Measurements from ENCODE around the gene BTBD8. TPM values are rescaled to one million over a fixed set of nuclear protein-coding genes. Genes with fewer than 3 reads are reported as not detected.

BTBD8 gene
- total RNA-seq, 1 experiment from 2014 or later, result 3.9 TPM

GRCh38 chr1:92079441-92079840, 704 bp upstream of the BTBD8 start:
- Histone ChIP-seq H3K4me2 (ENCODE audit: low read length) (peak overlapping the region; percentile 72), H3K4me1 (ENCODE audit: insufficient read depth, low read length) (no peaks in the 10 kb centered on the region), H3K27ac (ENCODE audit: low read length) (no peak overlapping the region), H3K9me2 (replicated peaks; ENCODE audit: low read length) (no peaks in the 10 kb centered on the region), H3K27me3 (ENCODE audit: low read length) (no peaks in the 10 kb centered on the region), H3K36me3 (ENCODE audit: low read depth, low read length) (no peaks in the 10 kb centered on the region), H3F3A (ENCODE audit: low read length, unreplicated experiment) (no peaks in the 10 kb centered on the region), H3K9me3 (ENCODE audit: low read length) (no peaks in the 10 kb centered on the region), H4K20me1 (ENCODE audit: low read length) (no peaks in the 10 kb centered on the region), H3K79me2 (ENCODE audit: low read length) (no peaks in the 10 kb centered on the region), H3K4me3 (ENCODE audit: low read length) (peak overlapping the region; percentile 80), H3K9ac (ENCODE audit: low read length) (no peak overlapping the region), H2AFZ (ENCODE audit: low read length) (peak overlapping the region; percentile 82)
- intact Hi-C loops (cut with micrococcal nuclease), result no loop called here
- no peak for TF ChIP-seq EZH2 (IDR thresholded peaks at IDR 0.05; ENCODE audit: low read length, unreplicated experiment)
- TF ChIP-seq EZH2phosphoT487 (IDR thresholded peaks at IDR 0.05; ENCODE audit: borderline replicate concordance, low read length), result no peak
- TF ChIP-seq, protein P1, sequence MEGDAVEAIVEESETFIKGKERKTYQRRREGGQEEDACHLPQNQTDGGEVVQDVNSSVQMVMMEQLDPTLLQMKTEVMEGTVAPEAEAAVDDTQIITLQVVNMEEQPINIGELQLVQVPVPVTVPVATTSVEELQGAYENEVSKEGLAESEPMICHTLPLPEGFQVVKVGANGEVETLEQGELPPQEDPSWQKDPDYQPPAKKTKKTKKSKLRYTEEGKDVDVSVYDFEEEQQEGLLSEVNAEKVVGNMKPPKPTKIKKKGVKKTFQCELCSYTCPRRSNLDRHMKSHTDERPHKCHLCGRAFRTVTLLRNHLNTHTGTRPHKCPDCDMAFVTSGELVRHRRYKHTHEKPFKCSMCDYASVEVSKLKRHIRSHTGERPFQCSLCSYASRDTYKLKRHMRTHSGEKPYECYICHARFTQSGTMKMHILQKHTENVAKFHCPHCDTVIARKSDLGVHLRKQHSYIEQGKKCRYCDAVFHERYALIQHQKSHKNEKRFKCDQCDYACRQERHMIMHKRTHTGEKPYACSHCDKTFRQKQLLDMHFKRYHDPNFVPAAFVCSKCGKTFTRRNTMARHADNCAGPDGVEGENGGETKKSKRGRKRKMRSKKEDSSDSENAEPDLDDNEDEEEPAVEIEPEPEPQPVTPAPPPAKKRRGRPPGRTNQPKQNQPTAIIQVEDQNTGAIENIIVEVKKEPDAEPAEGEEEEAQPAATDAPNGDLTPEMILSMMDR (conservative IDR thresholded peaks at IDR 0.05; ENCODE audit: low read depth, low read length), result no peak
- POLR2A ChIA-PET (ENCODE audit: unreplicated experiment), result no interaction called here
- CTCF ChIA-PET, result no interaction called here
- BruUV-seq (replicated peaks), result no TSS peak
- ATAC-seq, result no peak
- DNase-seq, result no peak

DNA sequence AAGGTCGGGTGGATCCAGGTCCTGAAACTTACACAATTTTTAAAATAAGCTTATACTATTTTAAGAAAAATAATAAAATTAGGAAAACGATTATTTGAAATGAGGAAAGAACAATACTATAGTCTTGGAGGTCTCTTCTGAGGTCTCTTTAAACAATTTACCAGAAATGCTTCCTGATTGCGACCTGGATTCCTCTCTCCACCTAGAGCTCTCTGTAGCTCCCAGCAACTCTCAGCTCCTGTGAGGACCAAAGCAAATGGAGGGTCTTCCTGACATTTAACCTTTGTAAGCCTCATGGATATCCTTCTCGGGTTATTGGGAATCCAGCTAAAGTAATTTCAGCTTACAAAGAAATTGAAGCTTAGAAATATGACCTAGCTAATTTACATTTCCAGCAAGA, 886 bp downstream of the BTBD8 start:
- H3K27ac ChIP-seq (ENCODE audit: low read length), result no peak overlapping the region
- CTCF ChIA-PET, result interaction anchor here (1.4 kb wide), 1 partner anchor 210 kb away, joined by 4 read pairs; no protein-coding TSS in a partner anchor
- no peaks in the 10 kb centered on the region for H3K27me3 ChIP-seq (ENCODE audit: low read length)
- POLR2A ChIA-PET (ENCODE audit: unreplicated experiment), result interaction anchor here (0.6 kb wide), 1 partner anchor 737 kb away, joined by 3 read pairs; no protein-coding TSS in a partner anchor
- H3K79me2 ChIP-seq (ENCODE audit: low read length), result no peaks in the 10 kb centered on the region
- H2AFZ ChIP-seq (ENCODE audit: low read length), result peak overlapping the region; percentile 82
- peak overlapping the region; percentile 72 for H3K4me2 ChIP-seq (ENCODE audit: low read length)
- H3K36me3 ChIP-seq (ENCODE audit: low read depth, low read length), result no peaks in the 10 kb centered on the region
- no peaks in the 10 kb centered on the region for H3F3A ChIP-seq (ENCODE audit: low read length, unreplicated experiment)
- no peaks in the 10 kb centered on the region for H3K9me3 ChIP-seq (ENCODE audit: low read length)
- intact Hi-C loops (cut with micrococcal nuclease), result loop anchor here (5.0 kb wide), 1 partner anchor 49 kb away; no protein-coding TSS in a partner anchor
- peak overlapping the region; percentile 65 for H3K9ac ChIP-seq (ENCODE audit: low read length)
- no TSS peak for BruUV-seq (replicated peaks)
- no peaks in the 10 kb centered on the region for H3K4me1 ChIP-seq (ENCODE audit: insufficient read depth, low read length)
- H3K4me3 ChIP-seq (ENCODE audit: low read length), result peak overlapping the region; percentile 80
- DNase-seq (no peak), ATAC-seq (no peak)
- H4K20me1 ChIP-seq (ENCODE audit: low read length), result no peaks in the 10 kb centered on the region
- H3K9me2 ChIP-seq (replicated peaks; ENCODE audit: low read length), result no peaks in the 10 kb centered on the region
- TF ChIP-seq EZH2phosphoT487 (IDR thresholded peaks at IDR 0.05; ENCODE audit: borderline replicate concordance, low read length) (no peak), EZH2 (IDR thresholded peaks at IDR 0.05; ENCODE audit: low read length, unreplicated experiment) (no peak)
- TF ChIP-seq, protein P1 (conservative IDR thresholded peaks at IDR 0.05; ENCODE audit: low read depth, low read length), result no peak

DNA sequence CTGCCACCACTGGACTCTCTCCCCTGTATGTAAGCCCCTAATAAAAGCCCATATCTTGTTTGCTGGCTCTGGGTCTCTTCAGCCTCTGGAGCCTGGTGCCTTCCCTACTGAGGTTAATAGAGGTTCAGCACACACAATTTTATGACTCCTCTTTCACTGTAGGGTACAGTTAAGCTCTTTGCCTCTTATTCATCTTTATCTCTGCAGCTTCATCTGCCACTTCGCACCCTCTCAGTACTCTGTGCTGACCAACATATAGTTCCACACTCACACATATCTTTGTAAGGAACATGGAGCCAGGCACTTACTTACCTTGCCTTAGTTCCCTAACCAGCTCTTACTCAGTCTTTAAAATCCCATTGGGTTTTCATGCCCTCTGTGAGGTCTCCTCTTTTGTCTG, 4.5 kb downstream of the BTBD8 start:
- POLR2A ChIA-PET (ENCODE audit: unreplicated experiment), result no interaction called here
- no peak for ATAC-seq
- Histone ChIP-seq H3K4me3 (ENCODE audit: low read length) (no peak overlapping the region), H4K20me1 (ENCODE audit: low read length) (no peaks in the 10 kb centered on the region), H3F3A (ENCODE audit: low read length, unreplicated experiment) (no peaks in the 10 kb centered on the region), H2AFZ (ENCODE audit: low read length) (no peak overlapping the region), H3K27ac (ENCODE audit: low read length) (no peak overlapping the region), H3K9me3 (ENCODE audit: low read length) (no peaks in the 10 kb centered on the region), H3K27me3 (ENCODE audit: low read length) (no peaks in the 10 kb centered on the region), H3K36me3 (ENCODE audit: low read depth, low read length) (no peaks in the 10 kb centered on the region), H3K4me1 (ENCODE audit: insufficient read depth, low read length) (no peaks in the 10 kb centered on the region), H3K4me2 (ENCODE audit: low read length) (no peak overlapping the region), H3K9me2 (replicated peaks; ENCODE audit: low read length) (no peaks in the 10 kb centered on the region), H3K9ac (ENCODE audit: low read length) (no peak overlapping the region), H3K79me2 (ENCODE audit: low read length) (no peaks in the 10 kb centered on the region)
- TF ChIP-seq, protein P1 (conservative IDR thresholded peaks at IDR 0.05; ENCODE audit: low read depth, low read length), result no peak
- TF ChIP-seq EZH2 (IDR thresholded peaks at IDR 0.05; ENCODE audit: low read length, unreplicated experiment) (no peak), EZH2phosphoT487 (IDR thresholded peaks at IDR 0.05; ENCODE audit: borderline replicate concordance, low read length) (no peak)
- DNase-seq, result no peak
- CTCF ChIA-PET, result no interaction called here
- intact Hi-C loops (cut with micrococcal nuclease), result loop anchor here (5.0 kb wide), 1 partner anchor 52 kb away; no protein-coding TSS in a partner anchor
- no TSS peak for BruUV-seq (replicated peaks)
